Caco-2 (cell line): ENCODE measurements around the gene HS3ST3B1. TPM values are rescaled to one million over a fixed set of nuclear protein-coding genes. Genes with fewer than 3 reads are reported as not detected.

Source experiments
- BruUV-seq: library from RNA; stranded (reverse); fragments of 400-500 nt; replicated peaks from 2 replicates; lab custom pipeline; 2021; lab: Mats Ljungman, UMichigan
- CTCF ChIA-PET: fragments of 300-600 bp; sonication (Branson Sonifier 250); formaldehyde crosslinking; loops from one replicate; lab custom pipeline; 2022; ENCODE audit warnings: antibody characterized with exemption; lab: Charles Lee
- POLR2A ChIA-PET: fragments of 300-600 bp; sonication (Branson Sonifier 250); formaldehyde crosslinking; loops from one replicate; lab custom pipeline; 2022; ENCODE audit warnings: antibody characterized with exemption; lab: Charles Lee
- DNase-seq, 2 experiments: peaks; one replicate each; pipeline versions ENCODE4 v3.0.0 to v3.0.0-alpha.2; 2020 to 2022
- H3K27me3 ChIP-seq: replicated peaks from 2 replicates; pipeline ENCODE4 v1.6.0; 2011; ENCODE audit warnings: low read length; ENCODE audit not compliant: control insufficient read depth, insufficient read depth
- H3K36me3 ChIP-seq: 2 replicates; pipeline ENCODE4 v1.5.1; 2011; ENCODE audit warnings: low read length; ENCODE audit not compliant: control insufficient read depth, insufficient read depth
- H3K4me1 ChIP-seq: fragments of 250-450 bp; sonication (Bioruptor Pico); 2 replicates; pipeline ENCODE4 v1.5.1; 2020; ENCODE audit warnings: mild to moderate bottlenecking
- H3K4me3 ChIP-seq: 2 replicates; pipeline ENCODE4 v1.5.1; 2011; ENCODE audit warnings: low read depth, mild to moderate bottlenecking, control low read depth, low read length
- H3K9me3 ChIP-seq: fragments of 250-450 bp; sonication (Bioruptor Pico); 2 replicates; pipeline ENCODE4 v1.5.1; 2020; ENCODE audit warnings: mild to moderate bottlenecking, moderate library complexity
- H3K27ac Mint-ChIP-seq: one replicate; pipeline ENCODE4 v1.8.0; 2022; ENCODE audit warnings: mixed read lengths; ENCODE audit not compliant: unreplicated experiment
- H3K27me3 Mint-ChIP-seq: one replicate; pipeline ENCODE4 v1.8.0; 2022; ENCODE audit warnings: mixed read lengths; ENCODE audit not compliant: insufficient read depth, unreplicated experiment
- H3K36me3 Mint-ChIP-seq: one replicate; pipeline ENCODE4 v1.8.0; 2022; ENCODE audit warnings: mild to moderate bottlenecking, mixed read lengths; ENCODE audit not compliant: insufficient read depth, unreplicated experiment
- H3K4me1 Mint-ChIP-seq: one replicate; pipeline ENCODE4 v1.8.0; 2022; ENCODE audit warnings: low read depth, mixed read lengths; ENCODE audit not compliant: unreplicated experiment
- H3K4me3 Mint-ChIP-seq: one replicate; pipeline ENCODE4 v1.8.0; 2022; ENCODE audit warnings: mild to moderate bottlenecking, moderate library complexity, mixed read lengths; ENCODE audit not compliant: unreplicated experiment
- H3K9me3 Mint-ChIP-seq: one replicate; pipeline ENCODE4 v1.8.0; 2022; ENCODE audit warnings: mixed read lengths; ENCODE audit not compliant: unreplicated experiment
- CTCF ChIP-seq, 2 experiments: fragments of 200-600 bp in 1 of 2; IDR thresholded peaks; 1 replicate in 1 of 2; 2 replicates in 1 of 2; pipeline versions ENCODE4 v1.5.1 to v1.8.0; 2011 to 2022; ENCODE audit warnings: antibody characterized with exemption in 1 of 2, control low read depth in 1 of 2, inconsistent platforms in 1 of 2, low read depth in 1 of 2, low read length in 1 of 2, mild to moderate bottlenecking in 1 of 2, moderate library complexity in 1 of 2; ENCODE audit not compliant: insufficient read depth in 1 of 2, severe bottlenecking in 1 of 2, unreplicated experiment in 1 of 2
- intact Hi-C: fragments of 100-400 bp; cut with micrococcal nuclease; formaldehyde crosslinking; loops from one replicate; pipeline ENCODE4 v1.10.0; 2022; ENCODE audit not compliant: unreplicated experiment
- total RNA-seq: library from RNA; stranded (reverse); gene quantifications from 2 replicates; pipeline ENCODE4 v1.2.3, GENCODE V29; 2022

Gene HS3ST3B1
- total RNA-seq, 1 experiment from 2014 or later: 1.9 TPM

GRCh38 chr17:14294876-14295275 is 6.0 kb upstream of the HS3ST3B1 start:
- Mint-ChIP-seq H3K27me3 (peaks cover 7% of the 10 kb centered on the region), H3K36me3 (peaks cover 6% of the 10 kb centered on the region), H3K4me1 (no peaks in the 10 kb centered on the region), H3K9me3 (no peaks in the 10 kb centered on the region), H3K4me3 (no peak overlapping the region), H3K27ac (no peak overlapping the region)
- BruUV-seq: no TSS peak
- H3K4me3 ChIP-seq: no peak overlapping the region
- CTCF ChIA-PET: no interaction called here
- no peak for DNase-seq
- TF ChIP-seq CTCF (IDR thresholded peaks at IDR 0.05; ENCODE audit: insufficient read depth in 1 of 2, low read depth in 1 of 2, low read length in 1 of 2, severe bottlenecking in 1 of 2, unreplicated experiment in 1 of 2): no peak
- H3K4me1 ChIP-seq: no peaks in the 10 kb centered on the region
- POLR2A ChIA-PET: no interaction called here
- no peaks in the 10 kb centered on the region for H3K9me3 ChIP-seq
- no peaks in the 10 kb centered on the region; the same call in 1 of the 2 replicates for H3K27me3 ChIP-seq
- intact Hi-C loops: no loop called here
- H3K36me3 ChIP-seq: no peaks in the 10 kb centered on the region

GRCh38 chr17:14295676-14296075 is 5.2 kb upstream of the HS3ST3B1 start:
- Histone ChIP-seq H3K4me1 (no peaks in the 10 kb centered on the region), H3K36me3 (no peaks in the 10 kb centered on the region), H3K27me3 (no peaks in the 10 kb centered on the region; the same call in 1 of the 2 replicates), H3K9me3 (no peaks in the 10 kb centered on the region), H3K4me3 (no peak overlapping the region)
- ChIA-PET CTCF (no interaction called here), POLR2A (no interaction called here)
- Mint-ChIP-seq H3K27me3 (peaks cover 7% of the 10 kb centered on the region), H3K27ac (no peak overlapping the region), H3K4me3 (no peak overlapping the region), H3K36me3 (peaks cover 8% of the 10 kb centered on the region), H3K9me3 (no peaks in the 10 kb centered on the region), H3K4me1 (no peaks in the 10 kb centered on the region)
- BruUV-seq: no TSS peak
- intact Hi-C loops: no loop called here
- TF ChIP-seq CTCF (IDR thresholded peaks at IDR 0.05; ENCODE audit: insufficient read depth in 1 of 2, low read depth in 1 of 2, low read length in 1 of 2, severe bottlenecking in 1 of 2, unreplicated experiment in 1 of 2): no peak
- DNase-seq: no peak

GRCh38 chr17:14296166-14296910 is 4.5 kb upstream of the HS3ST3B1 start:
- no peaks in the 10 kb centered on the region for H3K9me3 Mint-ChIP-seq
- ChIA-PET CTCF (no interaction called here), POLR2A (no interaction called here)
- H3K36me3 Mint-ChIP-seq: peaks cover 11% of the 10 kb centered on the region
- Histone ChIP-seq H3K4me1 (no peaks in the 10 kb centered on the region), H3K27me3 (no peaks in the 10 kb centered on the region; the same call in 1 of the 2 replicates), H3K9me3 (no peaks in the 10 kb centered on the region), H3K4me3 (no peak overlapping the region), H3K36me3 (no peaks in the 10 kb centered on the region)
- no peak for DNase-seq
- H3K27me3 Mint-ChIP-seq: peaks cover 7% of the 10 kb centered on the region
- intact Hi-C loops: no loop called here
- no TSS peak for BruUV-seq
- peak overlapping the region; percentile 37 for H3K4me3 Mint-ChIP-seq
- H3K27ac Mint-ChIP-seq: no peak overlapping the region
- no peak for TF ChIP-seq CTCF (IDR thresholded peaks at IDR 0.05; ENCODE audit: insufficient read depth in 1 of 2, low read depth in 1 of 2, low read length in 1 of 2, severe bottlenecking in 1 of 2, unreplicated experiment in 1 of 2)
- no peaks in the 10 kb centered on the region for H3K4me1 Mint-ChIP-seq
